GM18861 (cell line): ENCODE data around the gene RNASE11.
"Not testable (repeated sequence)": the region's sequence is repeated elsewhere in the genome, so short reads cannot be mapped to it uniquely, and the experiment has no call there.

Source experiments
- ATAC-seq: cut with Tn5 transposase; IDR thresholded peaks from one replicate; pipeline ENCODE4 v1.9.1; 2021; ENCODE audit not compliant: unreplicated experiment

The RNASE11 gene

GRCh38 chr14:20614038-20614840 is 26.4 kb upstream of the RNASE11 start:
- ATAC-seq = no peak

GRCh38 chr14:20613094-20614037 is 25.6 kb upstream of the RNASE11 start:
- peak; percentile 51 for ATAC-seq

GRCh38 chr14:20612403-20612802 is 24.6 kb upstream of the RNASE11 start:
- ATAC-seq = peak; percentile 15

DNA sequence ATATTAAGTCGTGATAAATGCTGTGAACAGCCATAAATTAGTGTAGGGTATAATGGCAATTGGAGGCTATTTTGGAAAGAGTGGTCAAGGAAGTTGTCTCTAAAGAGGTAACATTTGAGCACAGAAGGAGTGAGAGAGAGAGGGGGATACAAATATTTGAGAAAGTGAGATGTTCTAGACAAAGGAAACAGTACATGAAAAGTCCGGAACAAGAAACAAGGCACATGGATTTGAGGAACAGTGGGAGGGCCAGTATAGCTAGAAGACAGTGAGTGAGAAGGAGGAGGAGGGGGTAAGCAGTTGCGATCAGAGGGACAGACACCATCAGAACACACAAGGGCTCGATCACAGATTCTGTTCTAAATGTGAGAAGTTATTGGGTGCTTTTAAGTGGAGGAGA is 23.5 kb upstream of the RNASE11 start:
- no peak for ATAC-seq

DNA sequence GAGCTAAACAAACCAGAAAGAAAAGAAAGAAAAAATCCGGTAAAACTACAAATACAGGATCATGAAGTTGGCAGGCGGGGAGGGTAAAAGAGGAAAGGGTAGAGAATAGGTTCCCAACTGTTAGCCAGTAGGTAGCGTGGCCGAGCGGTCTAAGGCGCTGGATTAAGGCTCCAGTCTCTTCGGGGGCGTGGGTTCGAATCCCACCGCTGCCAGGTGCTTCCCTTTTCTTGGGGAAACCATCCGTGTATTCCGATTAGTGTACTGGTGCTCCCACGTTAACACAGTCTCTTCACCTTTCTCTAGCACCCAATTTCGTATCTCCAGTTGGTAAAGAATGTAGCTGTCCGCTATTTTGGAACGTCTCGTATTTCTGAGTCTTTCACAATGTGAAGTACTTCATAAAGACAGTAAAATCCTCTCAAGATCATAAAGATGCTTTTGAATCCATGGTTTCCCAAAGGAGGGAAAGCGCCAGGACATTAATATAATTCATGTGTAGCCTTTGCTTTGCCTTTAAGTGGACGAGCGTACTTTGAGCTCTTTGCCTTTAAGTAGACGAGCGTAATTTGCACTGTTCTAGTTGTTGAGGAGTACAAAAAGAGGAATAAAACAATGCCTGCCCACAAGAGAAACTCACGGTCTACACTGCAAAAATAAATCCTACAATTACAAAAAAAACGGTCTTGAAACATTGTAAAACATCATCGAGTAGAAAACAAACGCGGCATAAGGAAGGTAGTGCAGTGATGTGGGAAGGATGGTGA is 22.4 kb upstream of the RNASE11 start:
- no peak for ATAC-seq

DNA sequence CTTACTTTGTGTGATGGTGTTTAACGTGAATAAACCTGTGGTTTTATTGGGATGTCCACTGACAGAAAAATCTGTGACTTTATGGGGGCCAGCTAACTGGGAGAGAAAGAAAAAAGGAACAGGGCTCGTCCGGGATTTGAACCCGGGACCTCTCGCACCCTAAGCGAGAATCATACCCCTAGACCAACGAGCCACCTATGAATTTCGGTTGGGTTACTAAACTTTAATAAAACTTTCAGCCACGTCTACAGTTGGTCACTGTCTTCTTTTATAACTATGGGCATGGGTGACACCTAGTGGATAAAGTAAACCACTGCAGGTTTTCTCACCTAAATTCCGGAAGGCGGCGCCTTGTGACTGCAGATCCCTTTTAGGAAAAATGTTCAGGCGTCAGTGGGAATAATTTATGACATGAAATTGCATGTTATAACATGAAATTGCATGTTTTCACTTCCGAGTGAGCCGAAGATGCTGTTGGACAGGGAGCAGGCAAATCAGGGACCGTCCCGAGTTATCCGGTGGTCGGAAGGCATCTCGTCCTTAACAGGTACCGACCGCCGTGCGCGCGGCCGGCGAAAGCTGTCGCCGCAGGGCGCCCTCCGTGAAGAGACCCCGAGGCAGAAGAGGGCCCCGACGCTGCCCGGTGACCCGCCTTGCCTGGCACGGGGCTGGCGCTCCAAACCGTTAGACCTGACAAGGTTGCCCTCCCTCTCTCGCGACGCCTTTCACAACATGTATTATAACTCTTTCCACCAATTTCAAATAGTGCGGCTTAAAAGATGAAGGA is 21.6 kb upstream of the RNASE11 start:
- ATAC-seq = no peak

DNA sequence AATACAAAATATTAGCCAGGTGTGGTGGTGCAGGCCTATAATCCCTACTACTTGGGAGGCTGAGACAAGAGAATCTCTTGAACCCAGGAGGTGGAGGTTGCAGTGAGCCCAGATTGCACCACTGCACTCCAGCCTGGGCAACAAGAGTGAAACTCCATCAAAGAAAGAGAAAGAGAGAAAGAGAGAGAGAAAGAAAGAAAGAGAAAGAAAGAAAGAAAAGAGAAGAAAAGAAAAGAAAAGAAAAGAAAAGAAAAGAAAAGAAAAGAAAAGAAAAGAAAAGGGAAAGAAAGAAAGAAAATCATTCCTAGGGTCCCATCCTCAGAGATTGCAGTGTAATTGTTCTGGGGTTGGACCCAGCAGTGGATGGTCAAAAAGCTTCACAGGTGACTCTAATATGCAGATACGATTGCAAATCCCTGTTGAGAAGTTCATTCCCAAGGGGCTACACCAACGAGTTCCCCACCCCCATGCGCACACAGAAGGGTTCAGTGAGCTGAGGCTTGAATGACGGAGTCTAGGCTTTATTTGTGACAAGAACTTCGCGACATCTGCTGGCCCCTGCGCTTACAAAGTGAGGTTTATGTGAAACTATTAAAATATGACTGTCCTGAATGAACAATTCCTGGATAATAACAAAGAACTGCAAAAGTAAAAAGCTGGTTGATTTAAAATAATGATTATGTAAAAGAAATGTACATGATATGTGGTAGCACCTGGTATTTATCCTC is 20.7 kb upstream of the RNASE11 start:
- ATAC-seq = no peak

DNA sequence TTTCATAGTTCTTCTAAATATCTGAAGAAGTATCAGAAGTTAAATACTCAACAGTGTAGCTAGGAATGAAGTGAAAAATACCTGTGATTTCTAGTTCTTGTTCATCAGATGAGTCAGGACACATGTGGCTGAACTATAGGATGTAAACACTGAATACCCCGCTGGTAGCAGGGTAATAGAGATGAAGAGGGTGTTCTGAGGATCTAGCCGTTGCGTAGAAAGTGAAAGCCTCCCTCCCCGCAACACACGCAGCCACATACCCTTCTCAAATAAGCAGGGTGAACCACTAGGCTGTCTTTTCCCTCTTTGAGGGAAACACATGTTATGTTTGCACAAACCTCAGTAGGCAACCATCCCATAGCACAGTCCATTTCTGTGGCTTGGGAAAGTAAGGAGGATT is 19.8 kb upstream of the RNASE11 start:
- ATAC-seq = no peak

DNA sequence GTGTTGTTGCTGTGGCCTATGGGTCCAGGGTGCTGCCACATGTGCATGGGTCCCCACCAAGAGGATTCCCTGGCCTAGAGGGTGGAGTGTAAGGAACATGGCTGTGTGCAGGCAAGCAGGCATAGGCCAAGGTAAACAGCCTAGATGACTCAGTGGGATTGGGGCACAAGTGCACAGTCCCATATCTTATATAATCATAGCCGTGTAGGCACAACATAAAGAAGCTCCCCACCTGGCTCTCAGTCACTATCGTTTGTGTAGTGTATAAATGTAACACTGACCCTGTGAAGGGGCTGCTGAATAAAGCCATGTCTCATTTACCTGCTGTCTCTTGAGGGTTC is 19.1 kb upstream of the RNASE11 start:
- no peak for ATAC-seq

DNA sequence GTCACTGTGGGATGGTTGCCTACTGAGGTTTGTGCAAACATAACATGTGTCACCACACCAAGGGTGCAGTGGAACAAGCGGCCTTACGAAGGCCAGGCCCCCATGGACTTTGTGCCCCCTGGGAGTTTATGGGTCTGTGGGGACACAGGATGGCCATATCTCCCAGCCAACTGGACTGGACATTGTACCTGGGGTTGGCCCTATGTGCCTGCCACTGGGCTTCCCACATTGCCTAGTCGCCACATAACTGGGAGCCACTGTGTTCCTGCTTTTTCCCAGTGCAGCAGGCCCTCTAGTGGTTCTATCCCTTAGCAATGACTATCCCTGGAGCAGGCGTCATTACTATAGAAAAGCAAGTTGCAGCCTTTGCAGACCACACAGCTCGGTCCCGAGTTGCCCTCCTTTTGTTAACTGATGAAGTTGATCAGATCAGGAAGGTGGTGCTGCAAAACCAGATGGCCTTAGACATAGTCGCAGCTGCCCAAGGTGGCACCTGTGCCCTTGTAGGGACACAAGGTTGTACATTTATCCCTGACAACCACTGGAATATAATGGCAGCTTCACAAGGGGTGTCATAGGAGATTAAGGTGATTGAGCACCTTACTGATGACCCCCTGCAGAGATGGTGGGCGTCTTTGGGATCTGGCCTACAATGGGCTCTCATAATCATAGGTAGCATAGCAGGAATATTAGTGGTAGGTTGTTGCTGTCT is 18.5 kb upstream of the RNASE11 start:
- ATAC-seq = no peak

GRCh38 chr14:20603813-20604690 is 16.3 kb upstream of the RNASE11 start:
- no peak for ATAC-seq

DNA sequence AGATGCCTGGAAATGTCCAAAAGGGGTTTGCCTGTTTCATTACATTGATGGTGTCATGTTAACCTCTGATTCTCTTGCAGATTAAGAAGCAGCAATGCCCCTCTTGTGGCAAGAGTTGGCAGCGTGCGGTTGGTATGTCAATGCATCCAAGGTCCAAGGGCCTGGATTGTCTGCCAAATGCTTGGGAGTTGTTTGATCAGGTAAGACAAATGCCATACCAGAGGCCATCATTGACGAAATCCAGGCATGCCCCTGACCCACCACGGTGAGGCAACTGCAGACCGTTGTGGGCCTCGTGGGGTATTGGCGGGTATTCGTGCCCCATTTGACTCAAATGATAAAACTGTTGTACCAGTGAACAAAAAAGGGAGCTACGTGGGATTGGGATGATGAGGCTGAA is 14.8 kb upstream of the RNASE11 start:
- no peak for ATAC-seq

DNA sequence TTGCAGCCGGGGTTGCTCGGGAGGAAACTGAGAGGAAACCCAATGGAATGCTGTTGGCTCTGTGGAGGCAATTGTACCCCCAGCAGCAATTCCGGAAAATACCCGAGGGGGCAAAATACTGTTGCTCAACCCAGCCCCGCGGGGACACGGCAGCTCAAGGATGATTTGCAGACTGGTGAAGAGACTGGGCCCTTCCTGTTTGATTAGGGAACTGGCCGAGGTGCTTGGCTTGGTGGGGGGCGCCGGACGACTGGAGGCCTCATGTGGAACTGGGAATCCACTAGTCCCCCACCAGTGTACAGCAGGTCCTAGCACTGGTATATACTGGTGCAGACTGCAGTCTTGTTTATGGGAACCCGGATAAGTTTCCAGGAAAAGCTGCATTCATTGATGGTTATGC is 13.7 kb upstream of the RNASE11 start:
- no peak for ATAC-seq

- no peak for ATAC-seq
These were observed 9.3 kb upstream of the RNASE11 start for GRCh38 chr14:20597108-20597507.

- not testable (repeated sequence) for ATAC-seq
These were observed 7.9 kb upstream of the RNASE11 start for GRCh38 chr14:20595726-20596125.

DNA sequence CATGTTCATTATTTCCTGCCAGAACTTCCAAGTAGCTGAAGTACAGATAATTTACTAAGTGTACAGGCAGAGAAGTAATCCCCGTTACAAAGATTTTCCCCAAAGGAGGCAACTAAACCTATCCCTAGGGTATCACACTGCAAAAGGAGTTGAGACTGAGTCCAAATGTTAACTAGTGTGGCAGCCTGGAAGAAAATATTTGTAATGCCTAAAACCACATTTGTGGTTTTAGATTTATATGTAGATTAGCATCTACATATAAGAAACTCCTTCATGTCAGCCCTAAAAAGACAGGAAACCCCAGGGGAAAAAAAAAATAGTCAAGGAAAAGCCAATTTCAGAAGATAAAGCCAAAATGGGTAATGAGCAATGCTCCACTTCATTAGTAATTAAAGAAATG is 4.8 kb upstream of the RNASE11 start:
- no peak for ATAC-seq

DNA sequence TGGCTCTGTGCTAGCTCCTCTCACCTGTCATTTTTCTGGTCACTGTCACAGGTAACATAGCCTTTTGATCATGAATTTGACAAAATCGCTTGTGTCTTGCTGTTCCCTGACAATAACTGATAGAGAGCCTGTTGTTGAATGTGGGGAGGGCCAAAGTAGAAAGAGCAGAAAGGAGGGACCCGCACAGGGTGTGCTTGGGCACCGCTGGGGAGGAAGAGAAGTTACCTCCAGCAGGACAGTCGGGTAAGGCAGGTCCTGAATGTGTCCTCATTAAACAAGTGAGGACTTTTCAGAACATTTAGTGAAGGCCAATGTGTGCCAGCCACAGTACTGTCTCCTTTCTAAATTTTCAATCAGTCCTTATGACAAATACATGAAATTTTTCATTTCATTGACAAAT is 3.4 kb upstream of the RNASE11 start, which contains the start of gene RNASE12:
Gene RNASE12, minus strand, starts transcription at position 142 of the 400 bp plus-strand sequence. CDS start 653 bp downstream, outside the sequence.
- no peak for ATAC-seq

- no peak for ATAC-seq
These were observed 3.9 kb downstream of the RNASE11 start for GRCh38 chr14:20583908-20584307.
